ENCODE data around the gene GALE.
"Not testable (repeated sequence)": the region's sequence is repeated elsewhere in the genome, so short reads cannot be mapped to it uniquely, and the experiment has no call there.

- TF ChIP-seq EZH2 (IDR thresholded peaks at IDR 0.05); POLR2AphosphoS5 (IDR thresholded peaks at IDR 0.05; ENCODE audit: borderline replicate concordance, low read depth, low read length); FOXP2 (optimal IDR thresholded peaks at IDR 0.05; ENCODE audit: control extremely low read depth, extremely low read length, insufficient read depth): not testable (repeated sequence)
These were observed 5.8 kb downstream of the GALE start for GRCh38 chr1:23794732-23795182.

Data from SK-N-MC (cell line).